Naive thymus-derived CD4-positive, alpha-beta T cell (primary cell): ENCODE data around the gene TWSG1. TPM values are rescaled to one million over a fixed set of nuclear protein-coding genes. Genes with fewer than 3 reads are reported as not detected.
"Not testable (repeated sequence)": the region's sequence is repeated elsewhere in the genome, so short reads cannot be mapped to it uniquely, and the experiment has no call there.

Source experiments
- ATAC-seq: fragments of 150-1000 bp; cut with Tn5 transposase; 2 replicates; pipeline ENCODE4 v1.10.0; 2021; ENCODE audit warnings: mild to moderate bottlenecking, moderate library complexity
- CTCF ChIA-PET: fragments of 350-600 bp; sonication (Branson Sonifier 250); formaldehyde crosslinking; loops from one replicate; lab custom pipeline; 2021; ENCODE audit warnings: antibody characterized with exemption; lab: Charles Lee
- POLR2A ChIA-PET: fragments of 350-600 bp; sonication (Branson Sonifier 250); formaldehyde crosslinking; loops from one replicate; lab custom pipeline; 2021; ENCODE audit warnings: antibody characterized with exemption, inconsistent platforms; lab: Charles Lee
- DNase-seq, 9 donors: peaks; one replicate each; pipeline versions ENCODE4 v3.0.0 to v3.0.0-alpha.2; 2020 to 2022; ENCODE audit warnings: mixed read lengths in 1 of 9
- H3K27ac ChIP-seq: one replicate; pipeline ENCODE4 v1.7.0; 2013; ENCODE audit warnings: mild to moderate bottlenecking, low read depth, low read length, moderate library complexity
- H3K27me3 ChIP-seq, 2 donors: one replicate each; pipeline ENCODE4 v1.7.0; 2013; ENCODE audit warnings: low read length in 2 of 2, mild to moderate bottlenecking in 2 of 2, moderate library complexity in 2 of 2; ENCODE audit not compliant: control insufficient read depth in 2 of 2, insufficient read depth in 2 of 2
- H3K36me3 ChIP-seq, 3 experiments: 1 replicate in 2 of 3; 2 replicates in 1 of 3; pipeline ENCODE4 v1.7.0; 2013; ENCODE audit warnings: low read length in 3 of 3, mild to moderate bottlenecking in 3 of 3, moderate library complexity in 1 of 3; ENCODE audit not compliant: insufficient read depth in 3 of 3, control insufficient read depth in 2 of 3
- H3K4me1 ChIP-seq, 2 donors: one replicate each; pipeline ENCODE4 v1.7.0; 2013; ENCODE audit warnings: low read length in 2 of 2, mild to moderate bottlenecking in 2 of 2, moderate library complexity in 1 of 2; ENCODE audit not compliant: control insufficient read depth in 2 of 2, insufficient read depth in 2 of 2
- H3K4me3 ChIP-seq: 2 replicates; pipeline ENCODE4 v1.7.0; 2013; ENCODE audit warnings: mild to moderate bottlenecking, low read length
- H3K9me3 ChIP-seq, 3 experiments: 1 replicate in 2 of 3; 2 replicates in 1 of 3; pipeline ENCODE4 v1.7.0; 2013; ENCODE audit warnings: low read length in 3 of 3; ENCODE audit not compliant: control insufficient read depth in 2 of 3
- H3K27ac Mint-ChIP-seq, 9 donors: one replicate each; pipeline ENCODE4 v1.8.0; 2020 to 2022; ENCODE audit warnings: mixed read lengths in 9 of 9, mild to moderate bottlenecking in 8 of 9, moderate library complexity in 5 of 9, inconsistent platforms in 2 of 9
- H3K27me3 Mint-ChIP-seq, 5 donors: one replicate each; pipeline ENCODE4 v1.8.0; 2021 to 2022; ENCODE audit warnings: mixed read lengths in 5 of 5, mild to moderate bottlenecking in 1 of 5
- H3K36me3 Mint-ChIP-seq, 5 donors: one replicate each; pipeline ENCODE4 v1.8.0; 2020 to 2022; ENCODE audit warnings: mixed read lengths in 5 of 5, mild to moderate bottlenecking in 3 of 5, inconsistent platforms in 1 of 5
- H3K4me1 Mint-ChIP-seq, 7 donors: one replicate each; pipeline ENCODE4 v1.8.0; 2020 to 2022; ENCODE audit warnings: mixed read lengths in 7 of 7, mild to moderate bottlenecking in 3 of 7, inconsistent platforms in 1 of 7
- H3K4me3 Mint-ChIP-seq, 10 donors: one replicate each; pipeline ENCODE4 v1.8.0; 2020 to 2022; ENCODE audit warnings: mild to moderate bottlenecking in 10 of 10, mixed read lengths in 10 of 10, moderate library complexity in 6 of 10, inconsistent platforms in 2 of 10
- H3K9me3 Mint-ChIP-seq, 11 donors: one replicate each; pipeline ENCODE4 v1.8.0; 2020 to 2022; ENCODE audit warnings: mixed read lengths in 11 of 11, mild to moderate bottlenecking in 4 of 11, inconsistent platforms in 1 of 11, moderate library complexity in 1 of 11
- intact Hi-C, 2 donors: fragments of 100-400 bp; cut with micrococcal nuclease; formaldehyde crosslinking; loops; one replicate each; pipeline ENCODE4 v1.15.1; 2023
- polyA plus RNA-seq, 2 donors: library from polyadenylated mRNA; unstranded; fragments of 300-500 nt; fragmentation: Illumina TruSeq; gene quantifications; one replicate each; pipeline ENCODE4 v1.2.3, GENCODE V29; 2021
- total RNA-seq, 6 experiments: library from RNA in 5 of 6; stranded (reverse) in 5 of 6; gene quantifications; 1 replicate in 5 of 6; 2 replicates in 1 of 6; pipeline ENCODE4 v1.2.3 and lab custom pipeline; 2021 to 2026

The TWSG1 gene
- total and polyA plus RNA-seq, 7 experiments from 2014 or later: 2.4 to 7.6 (median 5.0) TPM

- no peak overlapping the region for H3K27ac Mint-ChIP-seq
- no peak overlapping the region for H3K27ac ChIP-seq
- H3K4me1 ChIP-seq: no peaks in the 10 kb centered on the region
- H3K9me3 ChIP-seq: no peaks in the 10 kb centered on the region
- intact Hi-C loops: no loop called here
- no peaks in the 10 kb centered on the region for H3K27me3 ChIP-seq
- no peak for ATAC-seq
- peaks cover 0 to 7% (median 0%) of the 10 kb centered on the region in 5 donors for H3K36me3 Mint-ChIP-seq
- POLR2A ChIA-PET: no interaction called here
- CTCF ChIA-PET: no interaction called here
- no peaks in the 10 kb centered on the region for H3K36me3 ChIP-seq
- no peak for DNase-seq
- H3K27me3 Mint-ChIP-seq: peaks cover 3 to 11% (median 7%) of the 10 kb centered on the region in 5 donors
- H3K4me1 Mint-ChIP-seq: peaks cover 0 to 8% (median 7%) of the 10 kb centered on the region in 7 donors
- H3K4me3 Mint-ChIP-seq: no peak overlapping the region
- no peak overlapping the region for H3K4me3 ChIP-seq
- peaks cover 0 to 8% (median 1%) of the 10 kb centered on the region in 11 donors for H3K9me3 Mint-ChIP-seq
Observed at GRCh38 chr18:9429662-9429993, 95.1 kb downstream of the TWSG1 start.

GRCh38 chr18:9430315-9430714 is 95.7 kb downstream of the TWSG1 start:
- H3K4me3 ChIP-seq, H3K27me3 ChIP-seq, H3K36me3 Mint-ChIP-seq, H3K4me1 Mint-ChIP-seq, H3K4me3 Mint-ChIP-seq, H3K36me3 ChIP-seq, DNase-seq, H3K9me3 Mint-ChIP-seq, H3K9me3 ChIP-seq, ATAC-seq, H3K27ac Mint-ChIP-seq, POLR2A ChIA-PET, H3K27ac ChIP-seq, intact Hi-C loops, H3K4me1 ChIP-seq, CTCF ChIA-PET: not testable (repeated sequence)
- H3K27me3 Mint-ChIP-seq: peaks cover 3 to 11% (median 7%) of the 10 kb centered on the region in 5 donors

GRCh38 chr18:9431296-9431695 is 96.7 kb downstream of the TWSG1 start:
- Histone ChIP-seq H3K27me3 (no peaks in the 10 kb centered on the region), H3K9me3 (no peaks in the 10 kb centered on the region), H3K36me3 (no peaks in the 10 kb centered on the region), H3K4me3 (no peak overlapping the region), H3K4me1 (no peaks in the 10 kb centered on the region), H3K27ac (no peak overlapping the region)
- no peak overlapping the region for H3K4me3 Mint-ChIP-seq
- peaks cover 0 to 8% (median 7%) of the 10 kb centered on the region in 7 donors for H3K4me1 Mint-ChIP-seq
- H3K27ac Mint-ChIP-seq: no peak overlapping the region
- DNase-seq (no peak), ATAC-seq (no peak)
- H3K27me3 Mint-ChIP-seq: peaks cover 3 to 11% (median 7%) of the 10 kb centered on the region in 5 donors
- ChIA-PET POLR2A (no interaction called here), CTCF (no interaction called here)
- peaks cover 0 to 7% (median 0%) of the 10 kb centered on the region in 5 donors for H3K36me3 Mint-ChIP-seq
- intact Hi-C loops: no loop called here
- peaks cover 0 to 8% (median 1%) of the 10 kb centered on the region in 11 donors for H3K9me3 Mint-ChIP-seq

- H3K36me3 ChIP-seq, intact Hi-C loops, H3K9me3 ChIP-seq, H3K36me3 Mint-ChIP-seq, H3K27me3 ChIP-seq, H3K27ac ChIP-seq, H3K27ac Mint-ChIP-seq, H3K4me1 Mint-ChIP-seq, DNase-seq, H3K4me1 ChIP-seq, ATAC-seq, POLR2A ChIA-PET, H3K9me3 Mint-ChIP-seq, H3K4me3 ChIP-seq: not testable (repeated sequence)
- CTCF ChIA-PET: interaction anchor here (0.6 kb wide), 1 partner anchor 69 kb away, joined by 3 read pairs; no protein-coding TSS in a partner anchor
- Mint-ChIP-seq H3K27me3 (peaks cover 3 to 11% (median 7%) of the 10 kb centered on the region in 5 donors), H3K4me3 (peak overlapping the region in 2 of 10 donors; percentile 0 to 48)
Observed at GRCh38 chr18:9433122-9433521, 98.5 kb downstream of the TWSG1 start.

- DNase-seq (no peak), ATAC-seq (peak; percentile 38)
- Histone ChIP-seq H3K36me3 (no peaks in the 10 kb centered on the region), H3K9me3 (no peaks in the 10 kb centered on the region), H3K4me3 (no peak overlapping the region), H3K27ac (no peak overlapping the region), H3K27me3 (no peaks in the 10 kb centered on the region), H3K4me1 (no peaks in the 10 kb centered on the region)
- CTCF ChIA-PET: no interaction called here
- Mint-ChIP-seq H3K4me1 (peaks cover 0 to 8% (median 7%) of the 10 kb centered on the region in 7 donors), H3K27me3 (peaks cover 3 to 11% (median 7%) of the 10 kb centered on the region in 5 donors), H3K9me3 (peaks cover 0 to 8% (median 1%) of the 10 kb centered on the region in 11 donors), H3K36me3 (peaks cover 0 to 7% (median 0%) of the 10 kb centered on the region in 5 donors), H3K27ac (peak overlapping the region in 1 of 9 donors; percentile 6), H3K4me3 (peak overlapping the region in 5 of 10 donors; percentile 0 to 48 (median 33))
- intact Hi-C loops: no loop called here
- POLR2A ChIA-PET: no interaction called here
Observed at GRCh38 chr18:9433671-9434121, 99.1 kb downstream of the TWSG1 start.

GRCh38 chr18:9434122-9434701 is 99.6 kb downstream of the TWSG1 start:
- Histone ChIP-seq H3K4me1 (no peaks in the 10 kb centered on the region), H3K27ac (no peak overlapping the region), H3K4me3 (no peak overlapping the region), H3K36me3 (no peaks in the 10 kb centered on the region), H3K27me3 (no peaks in the 10 kb centered on the region), H3K9me3 (no peaks in the 10 kb centered on the region)
- DNase-seq (no peak), ATAC-seq (no peak)
- Mint-ChIP-seq H3K27ac (no peak overlapping the region), H3K4me1 (peaks cover 0 to 8% (median 7%) of the 10 kb centered on the region in 7 donors), H3K9me3 (peaks cover 0 to 8% (median 1%) of the 10 kb centered on the region in 11 donors), H3K4me3 (peak overlapping the region in 1 of 10 donors; percentile 48), H3K36me3 (peaks cover 0 to 7% (median 0%) of the 10 kb centered on the region in 5 donors), H3K27me3 (peaks cover 3 to 11% (median 7%) of the 10 kb centered on the region in 5 donors)
- ChIA-PET CTCF (no interaction called here), POLR2A (no interaction called here)
- intact Hi-C loops: no loop called here

- Histone ChIP-seq H3K27me3 (no peaks in the 10 kb centered on the region), H3K4me1 (no peaks in the 10 kb centered on the region), H3K4me3 (no peak overlapping the region), H3K27ac (no peak overlapping the region), H3K36me3 (no peaks in the 10 kb centered on the region), H3K9me3 (no peaks in the 10 kb centered on the region)
- H3K36me3 Mint-ChIP-seq: peaks cover 0 to 7% (median 0%) of the 10 kb centered on the region in 5 donors
- ChIA-PET CTCF (no interaction called here), POLR2A (no interaction called here)
- H3K9me3 Mint-ChIP-seq: peaks cover 0 to 8% (median 1%) of the 10 kb centered on the region in 11 donors
- intact Hi-C loops: no loop called here
- peaks cover 3 to 11% (median 7%) of the 10 kb centered on the region in 5 donors for H3K27me3 Mint-ChIP-seq
- no peak overlapping the region for H3K27ac Mint-ChIP-seq
- DNase-seq: no peak
- H3K4me1 Mint-ChIP-seq: peaks cover 0 to 8% (median 7%) of the 10 kb centered on the region in 7 donors
- H3K4me3 Mint-ChIP-seq: no peak overlapping the region
- ATAC-seq: no peak
Observed at GRCh38 chr18:9435041-9435440, 100.5 kb downstream of the TWSG1 start.
